NB4 (cell line): ENCODE measurements around the gene CROT.

Experiments
- DNase-seq: peaks from one replicate; pipeline ENCODE4 v3.0.0; 2010; ENCODE audit warnings: low read depth
- H3K4me3 ChIP-seq: one replicate; pipeline ENCODE4 v1.5.1; 2011; ENCODE audit warnings: mild to moderate bottlenecking, low read depth, low read length, moderate library complexity
- CTCF ChIP-seq: IDR thresholded peaks from one replicate; pipeline ENCODE4 v1.5.1; 2012; ENCODE audit warnings: low read depth, low read length
- MAX ChIP-seq: IDR thresholded peaks from 2 replicates; pipeline ENCODE4 v1.6.1; 2011; ENCODE audit warnings: low read depth, low read length
- MYC ChIP-seq: IDR thresholded peaks from 2 replicates; pipeline ENCODE4 v1.6.1; 2011; ENCODE audit warnings: low read depth, low read length
- POLR2A ChIP-seq: IDR thresholded peaks from 2 replicates; pipeline ENCODE4 v1.6.1; 2011; ENCODE audit warnings: mild to moderate bottlenecking; ENCODE audit not compliant: insufficient read length; ENCODE audit errors: extremely low read depth

The CROT gene

GRCh38 chr7:87391020-87391701, 45.7 kb downstream of the CROT start:
- no peak overlapping the region for H3K4me3 ChIP-seq
- no peak for DNase-seq
- TF ChIP-seq CTCF (no peak), MAX (no peak), MYC (no peak), POLR2A (no peak)

- no peak for DNase-seq
- TF ChIP-seq MAX = no peak
- no peak for TF ChIP-seq CTCF
- TF ChIP-seq POLR2A = no peak
- TF ChIP-seq MYC = no peak
- no peak overlapping the region for H3K4me3 ChIP-seq
Observed at GRCh38 chr7:87395442-87396020, 50.1 kb downstream of the CROT start.

GRCh38 chr7:87398446-87398845, 53.0 kb downstream of the CROT start:
- TF ChIP-seq POLR2A (no peak), MAX (no peak), MYC (no peak), CTCF (no peak)
- no peak overlapping the region for H3K4me3 ChIP-seq
- DNase-seq = no peak

- DNase-seq = no peak
- no peak overlapping the region for H3K4me3 ChIP-seq
- TF ChIP-seq CTCF = no peak
Observed at GRCh38 chr7:87404674-87405073, 59.2 kb downstream of the CROT start.

- no peak for TF ChIP-seq POLR2A
- no peak for DNase-seq
- H3K4me3 ChIP-seq = no peak overlapping the region
Observed at GRCh38 chr7:87411186-87411585, 65.7 kb downstream of the CROT start.

GRCh38 chr7:87413029-87413428, 67.6 kb downstream of the CROT start:
- no peak for DNase-seq
- no peak for TF ChIP-seq MYC
- no peak for TF ChIP-seq CTCF
- no peak for TF ChIP-seq POLR2A
- TF ChIP-seq MAX = no peak
- no peak overlapping the region for H3K4me3 ChIP-seq
